H1 (cell line): ENCODE measurements around the gene NALF2. TPM values are rescaled to one million over a fixed set of nuclear protein-coding genes. Genes with fewer than 3 reads are reported as not detected.

Source experiments
- CTCF ChIA-PET: fragments of 300-600 bp; sonication (Branson Sonifier 250); formaldehyde crosslinking; loops from one replicate; lab custom pipeline; 2021; ENCODE audit not compliant: partially characterized antibody; lab: Charles Lee
- POLR2A ChIA-PET: fragments of 300-600 bp; sonication (Branson Sonifier 250); formaldehyde crosslinking; loops from one replicate; lab custom pipeline; 2021; ENCODE audit warnings: inconsistent platforms; ENCODE audit not compliant: partially characterized antibody; lab: Charles Lee
- DNase-seq, 2 experiments: peaks; one replicate each; pipeline versions ENCODE4 v3.0.0 to v3.0.0-alpha.2; 2010 to 2022; ENCODE audit warnings: low spot score in 2 of 2, low read depth in 1 of 2, mixed read lengths in 1 of 2
- FAIRE-seq: peaks from 2 replicates; lab custom pipeline; 2011; peaks lifted over from hg19 to GRCh38; lab: Jason Lieb, UNC
- H2AFZ ChIP-seq: 2 replicates; pipeline ENCODE4 v1.8.1; 2012; ENCODE audit warnings: low read length, inconsistent platforms
- H2AK5ac ChIP-seq: 2 replicates; pipeline ENCODE4 v1.6.1; 2013; ENCODE audit warnings: low read depth, low read length
- H2BK120ac ChIP-seq: replicated peaks from 2 replicates; pipeline ENCODE3; 2013; ENCODE audit warnings: low read depth, low read length, inconsistent platforms
- H2BK12ac ChIP-seq: 2 replicates; pipeline ENCODE4 v1.6.1; 2013; ENCODE audit warnings: low read depth, low read length
- H2BK15ac ChIP-seq: 2 replicates; pipeline ENCODE4 v1.6.1; 2013; ENCODE audit warnings: low read length
- H2BK20ac ChIP-seq: 2 replicates; pipeline ENCODE4 v1.6.1; 2013; ENCODE audit warnings: low read length
- H2BK5ac ChIP-seq: 2 replicates; pipeline ENCODE4 v1.6.1; 2013; ENCODE audit warnings: low read depth, low read length
- H3K14ac ChIP-seq: 2 replicates; pipeline ENCODE4 v1.6.1; 2013; ENCODE audit warnings: inconsistent platforms; ENCODE audit not compliant: insufficient read length
- H3K18ac ChIP-seq: 2 replicates; pipeline ENCODE4 v1.6.1; 2013; ENCODE audit warnings: low read length; ENCODE audit errors: extremely low read depth
- H3K23ac ChIP-seq: 2 replicates; pipeline ENCODE4 v1.6.1; 2013; ENCODE audit warnings: inconsistent platforms; ENCODE audit not compliant: insufficient read length
- H3K23me2 ChIP-seq: 2 replicates; pipeline ENCODE4 v1.6.1; 2013; ENCODE audit warnings: low read depth, low read length
- H3K27ac ChIP-seq: 2 replicates; pipeline ENCODE4 v1.6.1; 2011; ENCODE audit warnings: low read depth, low read length, inconsistent platforms
- H3K27me3 ChIP-seq, 4 experiments: replicated peaks in 1 of 4; 1 replicate in 1 of 4; 2 replicates in 3 of 4; pipeline versions ENCODE4 v1.6.1 to v1.8.1; 2011 to 2013; ENCODE audit warnings: low read length in 3 of 4, mild to moderate bottlenecking in 3 of 4, inconsistent platforms in 2 of 4, mixed read lengths in 2 of 4, moderate library complexity in 1 of 4; ENCODE audit not compliant: control insufficient read depth in 3 of 4, insufficient read depth in 3 of 4; ENCODE audit errors: extremely low read depth in 1 of 4
- H3K36me3 ChIP-seq, 4 experiments: 2 replicates each; pipeline versions ENCODE4 v1.6.1 to v1.8.1; 2011 to 2013; ENCODE audit warnings: mild to moderate bottlenecking in 4 of 4, low read length in 3 of 4, moderate library complexity in 2 of 4, control low read depth in 1 of 4, inconsistent platforms in 1 of 4; ENCODE audit not compliant: insufficient read depth in 4 of 4, control insufficient read depth in 2 of 4
- H3K4ac ChIP-seq: replicated peaks from 2 replicates; pipeline ENCODE3; 2013; ENCODE audit warnings: low read length, low read depth, mixed read lengths, inconsistent platforms; ENCODE audit not compliant: insufficient read length
- H3K4me1 ChIP-seq, 4 experiments: replicated peaks in 1 of 4; 1 replicate in 1 of 4; 2 replicates in 3 of 4; pipeline versions ENCODE4 v1.6.1 to v1.8.1; 2011 to 2013; ENCODE audit warnings: low read length in 3 of 4, inconsistent platforms in 2 of 4, mixed read lengths in 1 of 4; ENCODE audit not compliant: insufficient read depth in 4 of 4, control insufficient read depth in 3 of 4
- H3K4me2 ChIP-seq, 2 experiments: 2 replicates each; pipeline versions ENCODE4 v1.6.1 to v1.8.1; 2011 to 2013; ENCODE audit warnings: low read depth in 2 of 2, low read length in 2 of 2, control low read depth in 1 of 2, inconsistent platforms in 1 of 2, mild to moderate bottlenecking in 1 of 2; ENCODE audit not compliant: insufficient read depth in 1 of 2
- H3K4me3 ChIP-seq, 4 experiments: fragments of 200-600, 300-600 bp in 1 of 4; sonication (generic), shearing (Covaris generic), sonication (Bioruptor Twin) in 1 of 4; 2 replicates each; pipeline versions ENCODE4 v1.5.1 to v1.8.1; 2011 to 2016; ENCODE audit warnings: low read length in 4 of 4, low read depth in 3 of 4, control low read depth in 2 of 4, inconsistent platforms in 2 of 4, mild to moderate bottlenecking in 2 of 4, mixed read lengths in 1 of 4, moderate library complexity in 1 of 4; ENCODE audit not compliant: insufficient read depth in 2 of 4; ENCODE audit errors: extremely low read depth in 1 of 4
- H3K56ac ChIP-seq: replicated peaks from 2 replicates; pipeline ENCODE3; 2013; ENCODE audit warnings: low read depth, mild to moderate bottlenecking, mixed read lengths, low read length, inconsistent platforms; ENCODE audit not compliant: insufficient read length
- H3K79me1 ChIP-seq: 2 replicates; pipeline ENCODE4 v1.6.1; 2013; ENCODE audit warnings: low read depth, low read length, control low read depth
- H3K79me2 ChIP-seq, 2 experiments: 2 replicates each; pipeline versions ENCODE4 v1.6.1 to v1.8.1; 2012 to 2013; ENCODE audit warnings: low read length in 2 of 2, mild to moderate bottlenecking in 2 of 2, inconsistent platforms in 1 of 2; ENCODE audit not compliant: insufficient read depth in 2 of 2, control insufficient read depth in 1 of 2
- H3K9ac ChIP-seq, 4 experiments: replicated peaks in 1 of 4; 1 replicate in 1 of 4; 2 replicates in 3 of 4; pipeline versions ENCODE4 v1.6.1 to v1.8.1; 2011 to 2013; ENCODE audit warnings: low read depth in 3 of 4, low read length in 3 of 4, control low read depth in 2 of 4, mild to moderate bottlenecking in 2 of 4, moderate library complexity in 2 of 4, inconsistent platforms in 1 of 4; ENCODE audit errors: extremely low read depth in 1 of 4
- H3K9me3 ChIP-seq, 2 experiments: 2 replicates each; pipeline versions ENCODE4 v1.6.1 to v1.8.1; 2012 to 2013; ENCODE audit warnings: mild to moderate bottlenecking in 2 of 2, moderate library complexity in 2 of 2, control low read depth in 1 of 2, inconsistent platforms in 1 of 2, low read depth in 1 of 2, low read length in 1 of 2, mixed read lengths in 1 of 2; ENCODE audit not compliant: insufficient read depth in 2 of 2
- H4K20me1 ChIP-seq, 2 experiments: replicated peaks in 1 of 2; 2 replicates each; pipeline versions ENCODE3 to v1.8.1; 2011 to 2013; ENCODE audit warnings: inconsistent platforms in 2 of 2, low read length in 2 of 2, mild to moderate bottlenecking in 1 of 2; ENCODE audit not compliant: insufficient read depth in 2 of 2, control insufficient read depth in 1 of 2
- H4K5ac ChIP-seq: 2 replicates; pipeline ENCODE4 v1.6.1; 2013; ENCODE audit warnings: low read length, low read depth, mixed read lengths, inconsistent platforms; ENCODE audit not compliant: insufficient read length
- H4K8ac ChIP-seq: 2 replicates; pipeline ENCODE4 v1.8.0; 2013; ENCODE audit warnings: mild to moderate bottlenecking, moderate library complexity, low read length, inconsistent platforms; ENCODE audit not compliant: insufficient read depth; ENCODE audit errors: extremely low read depth
- H4K91ac ChIP-seq: replicated peaks from 2 replicates; pipeline ENCODE3; 2013; ENCODE audit warnings: low read length, mixed read lengths, inconsistent platforms; ENCODE audit not compliant: insufficient read length
- ASH2L ChIP-seq: fragments of 200-600, 300-600 bp; sonication (generic); IDR thresholded peaks from one replicate; pipeline ENCODE4 v1.7.1; 2017; ENCODE audit warnings: low read length
- BRCA1 ChIP-seq: IDR thresholded peaks from 2 replicates; pipeline ENCODE4 v1.6.1; 2012; ENCODE audit warnings: low read depth, low read length, improper control_type of control experiment
- FOSL1 ChIP-seq: IDR thresholded peaks from 2 replicates; pipeline ENCODE4 v1.6.1; 2011; ENCODE audit warnings: mild to moderate bottlenecking, low read depth, low read length, moderate library complexity; ENCODE audit not compliant: insufficient read depth
- GABPA ChIP-seq: IDR thresholded peaks from 2 replicates; pipeline ENCODE4 v1.6.1; 2011; ENCODE audit warnings: mild to moderate bottlenecking, low read length, moderate library complexity, borderline replicate concordance; ENCODE audit not compliant: insufficient read depth
- HDAC6 ChIP-seq: IDR thresholded peaks from one replicate; pipeline ENCODE4 v1.7.1; 2012; ENCODE audit warnings: low read depth, mild to moderate bottlenecking, inconsistent platforms, low read length, moderate library complexity
- KDM1A ChIP-seq: fragments of 200-600, 300-600 bp; sonication (generic); IDR thresholded peaks from 2 replicates; pipeline ENCODE4 v1.7.1; 2016; ENCODE audit warnings: mild to moderate bottlenecking, low read length, borderline replicate concordance
- POU5F1 ChIP-seq: IDR thresholded peaks from 2 replicates; pipeline ENCODE4 v1.6.1; 2011; ENCODE audit warnings: low read depth, mild to moderate bottlenecking, low read length, moderate library complexity
- TBP ChIP-seq: IDR thresholded peaks from 2 replicates; pipeline ENCODE4 v1.6.1; 2011; ENCODE audit warnings: low read depth, low read length, improper control_type of control experiment
- TCF12 ChIP-seq: IDR thresholded peaks from 2 replicates; pipeline ENCODE4 v1.6.1; 2011; ENCODE audit warnings: low read depth, mild to moderate bottlenecking, low read length
- polyA plus RNA-seq, 7 experiments: library from polyadenylated mRNA; depleted of rRNA in 3 of 7; stranded (reverse) in 5 of 7; unstranded in 2 of 7; fragments of >200 nt in 5 of 7; fragments of 200-250 nt in 2 of 7; gene quantifications; 1 replicate in 5 of 7; 2 replicates in 1 of 7; 4 replicates in 1 of 7; pipeline versions ENCODE4 v1.2.1 to v1.2.3, GENCODE V29; 2011 to 2013; ENCODE audit warnings: missing spikeins in 2 of 7, mixed read lengths in 2 of 7
- total RNA-seq: library from RNA; stranded (reverse); fragmentation: NEBNext Ultra II Directional; extraction: Animal tissue kit (Norgen Biotek cat#: 25700); gene quantifications from 2 replicates; pipeline ENCODE4 v1.2.1, GENCODE V29; 2021
- TF ChIP-seq, protein P1 (sequence below): IDR thresholded peaks from 2 replicates; pipeline ENCODE4 v1.6.1; 2011; ENCODE audit warnings: low read length, improper control_type of control experiment

NALF2 gene
- total and polyA plus RNA-seq, 2 of the 8 experiments (the other 6 are each of a cell fraction or from before 2014, with no cell fraction given) = 7.5 to 15.6 TPM

DNA sequence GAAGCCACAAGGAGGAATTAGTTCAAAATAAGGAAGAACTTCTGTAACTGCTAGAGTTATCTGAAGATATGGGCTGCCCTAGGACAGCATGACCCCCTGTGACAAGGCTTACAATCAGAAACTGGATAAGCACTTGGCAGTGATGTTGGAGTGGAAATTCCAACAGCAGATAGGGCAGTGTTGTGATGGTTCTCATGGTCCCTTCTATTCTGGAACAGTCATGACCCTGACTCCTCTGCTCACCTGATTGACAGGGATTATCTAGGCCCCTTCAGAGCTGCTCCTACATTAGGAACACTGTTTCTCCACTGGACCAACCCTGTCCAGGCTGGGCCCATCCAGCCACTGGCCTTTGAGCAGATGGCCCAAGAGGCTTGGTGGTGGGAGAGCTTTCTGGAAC, 17.9 kb downstream of the NALF2 start:
- Histone ChIP-seq H2AK5ac (no peak overlapping the region), H4K5ac (no peak overlapping the region), H2BK120ac (no peak overlapping the region), H4K91ac (no peak overlapping the region), H3K27me3 (no peaks in the 10 kb centered on the region), H3K79me1 (no peaks in the 10 kb centered on the region; the same call in 1 of the 2 replicates), H3K9ac (no peak overlapping the region), H3K4me1 (peaks cover 0 to 9% (median 0%) of the 10 kb centered on the region in 4 experiments; a peak in 1 of 7 replicates), H4K20me1 (peaks cover 0 to 3% of the 10 kb centered on the region in 2 experiments), H2BK15ac (no peak overlapping the region), H3K23ac (no peak overlapping the region), H2AFZ (no peak overlapping the region), H3K27ac (no peak overlapping the region), H3K4ac (no peak overlapping the region), H3K14ac (no peak overlapping the region), H2BK12ac (no peak overlapping the region), H3K56ac (no peak overlapping the region), H2BK5ac (no peak overlapping the region), H2BK20ac (no peak overlapping the region), H3K79me2 (no peaks in the 10 kb centered on the region; a peak in 1 of 4 replicates), H3K9me3 (no peaks in the 10 kb centered on the region), H4K8ac (no peak overlapping the region), H3K18ac (no peak overlapping the region), H3K23me2 (no peaks in the 10 kb centered on the region; the same call in 1 of the 2 replicates), H3K4me2 (no peak overlapping the region), H3K36me3 (no peaks in the 10 kb centered on the region), H3K4me3 (no peak overlapping the region)
- FAIRE-seq (no peak), DNase-seq (no peak)
- TF ChIP-seq GABPA = no peak
- no peak for TF ChIP-seq TBP
- TF ChIP-seq POU5F1 = no peak
- TF ChIP-seq, protein P1, sequence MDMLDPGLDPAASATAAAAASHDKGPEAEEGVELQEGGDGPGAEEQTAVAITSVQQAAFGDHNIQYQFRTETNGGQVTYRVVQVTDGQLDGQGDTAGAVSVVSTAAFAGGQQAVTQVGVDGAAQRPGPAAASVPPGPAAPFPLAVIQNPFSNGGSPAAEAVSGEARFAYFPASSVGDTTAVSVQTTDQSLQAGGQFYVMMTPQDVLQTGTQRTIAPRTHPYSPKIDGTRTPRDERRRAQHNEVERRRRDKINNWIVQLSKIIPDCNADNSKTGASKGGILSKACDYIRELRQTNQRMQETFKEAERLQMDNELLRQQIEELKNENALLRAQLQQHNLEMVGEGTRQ = no peak
- TF ChIP-seq BRCA1 = no peak
- no peak for TF ChIP-seq KDM1A
- no peak for TF ChIP-seq TCF12
- TF ChIP-seq HDAC6 = no peak
- no peak for TF ChIP-seq ASH2L
- no peak for TF ChIP-seq FOSL1
- CTCF ChIA-PET = interaction anchor here (1.7 to 2.0 kb wide), 2 partner anchors 29 to 509 kb away, joined by 4 to 5 read pairs; no protein-coding TSS in a partner anchor
- POLR2A ChIA-PET = interaction anchor here (1.4 kb wide), 1 partner anchor 141 kb away, joined by 3 read pairs; no protein-coding TSS in a partner anchor
